ENCODE data around the gene HIGD2B.
"Not testable (repeated sequence)": the region's sequence is repeated elsewhere in the genome, so short reads cannot be mapped to it uniquely, and the experiment has no call there.

Gene HIGD2B

GRCh38 chr15:72685925-72686794 is at the start of gene HIGD2B, which contains the start of gene BBS4:
TSS of gene HIGD2B (minus strand) at chr15:72686182. CDS start at chr15:72676374, 9,808 bp downstream.
TSS of gene BBS4 (plus strand) at chr15:72686207. CDS start at chr15:72686228, 21 bp downstream.
- peak; percentile 87 for DNase-seq

- no peak for DNase-seq
Measured at GRCh38 chr15:72735111-72735510, 49.1 kb upstream of the HIGD2B start.

GRCh38 chr15:72733941-72734738 is 48.2 kb upstream of the HIGD2B start:
- no peak for DNase-seq

- DNase-seq: no peak
Measured at GRCh38 chr15:72732516-72732915, 46.5 kb upstream of the HIGD2B start.

GRCh38 chr15:72732086-72732485 is 46.1 kb upstream of the HIGD2B start:
- DNase-seq: no peak

- DNase-seq: no peak
Measured at GRCh38 chr15:72728821-72729220, 42.8 kb upstream of the HIGD2B start.

GRCh38 chr15:72728249-72728648 is 42.3 kb upstream of the HIGD2B start:
- not testable (repeated sequence) for DNase-seq

GRCh38 chr15:72727154-72727553 is 41.2 kb upstream of the HIGD2B start:
- no peak for DNase-seq

GRCh38 chr15:72725851-72726250 is 39.9 kb upstream of the HIGD2B start:
- not testable (repeated sequence) for DNase-seq

- DNase-seq: no peak
Measured at GRCh38 chr15:72725446-72725845, 39.5 kb upstream of the HIGD2B start.

GRCh38 chr15:72724028-72724427 is 38.0 kb upstream of the HIGD2B start:
- no peak for DNase-seq

GRCh38 chr15:72722071-72722696 is 36.2 kb upstream of the HIGD2B start:
- peak; percentile 72 for DNase-seq

GRCh38 chr15:72708551-72709303 is 22.7 kb upstream of the HIGD2B start:
- DNase-seq: not testable (repeated sequence)

GRCh38 chr15:72706266-72706665 is 20.3 kb upstream of the HIGD2B start:
- DNase-seq: no peak

GRCh38 chr15:72700076-72700475 is 14.1 kb upstream of the HIGD2B start:
- DNase-seq: no peak

- no peak for DNase-seq
Measured at GRCh38 chr15:72698938-72699337, 13.0 kb upstream of the HIGD2B start.

GRCh38 chr15:72690938-72691337 is 5.0 kb upstream of the HIGD2B start:
- no peak for DNase-seq

GRCh38 chr15:72688697-72689096 is 2.7 kb upstream of the HIGD2B start:
- no peak for DNase-seq

- peak; percentile 4 for DNase-seq
Measured at GRCh38 chr15:72685301-72685924, 569 bp downstream of the HIGD2B start.

- DNase-seq: no peak
Measured at GRCh38 chr15:72682772-72683171, 3.2 kb downstream of the HIGD2B start.

- no peak for DNase-seq
Measured at GRCh38 chr15:72680931-72681330, 5.1 kb downstream of the HIGD2B start.

- no peak for DNase-seq
Measured at GRCh38 chr15:72676838-72677237, 9.1 kb downstream of the HIGD2B start.
